K562 (cell line): ENCODE measurements around the gene FIBP. TPM values are rescaled to one million over a fixed set of nuclear protein-coding genes. Genes with fewer than 3 reads are reported as not detected.

Source experiments
- ETV5 ChIP-seq: sonication (generic); formaldehyde crosslinking; IDR thresholded peaks from 2 replicates; pipeline ENCODE4 v1.4.0; 2020; ENCODE audit warnings: low read depth, mild to moderate bottlenecking, missing genetic modification reagents
- KAT8 ChIP-seq: fragments of 450-650 bp; IDR thresholded peaks from 2 replicates; pipeline ENCODE4 v1.6.1; 2016; ENCODE audit warnings: low read depth, mild to moderate bottlenecking
- MAFF ChIP-seq: IDR thresholded peaks from 2 replicates; pipeline ENCODE4 v1.6.1; 2012; ENCODE audit warnings: low read length, improper control_type of control experiment
- NCOR1 ChIP-seq: fragments of 450-650 bp; IDR thresholded peaks from 2 replicates; pipeline ENCODE4 v1.6.1; 2016; ENCODE audit warnings: mild to moderate bottlenecking, moderate library complexity
- NR1H2 ChIP-seq: sonication (generic); formaldehyde crosslinking; IDR thresholded peaks from 2 replicates; pipeline ENCODE4 v1.4.0; 2020; ENCODE audit warnings: mild to moderate bottlenecking, missing genetic modification reagents
- TGIF2 ChIP-seq: sonication (generic); formaldehyde crosslinking; IDR thresholded peaks from 2 replicates; pipeline ENCODE4 v1.8.1; 2022; ENCODE audit warnings: mild to moderate bottlenecking, missing genetic modification reagents, moderate library complexity
- TOE1 ChIP-seq, 2 experiments: fragments of 450-650 bp in 1 of 2; sonication (generic) in 1 of 2; formaldehyde crosslinking in 1 of 2; IDR thresholded peaks; 2 replicates each; pipeline versions ENCODE4 v1.7.1 to v1.8.0; 2016 to 2022; ENCODE audit warnings: borderline replicate concordance in 2 of 2, mild to moderate bottlenecking in 2 of 2, antibody characterized with exemption in 1 of 2, inconsistent platforms in 1 of 2, low read depth in 1 of 2, missing genetic modification reagents in 1 of 2, moderate library complexity in 1 of 2
- ZNF318 ChIP-seq, 2 experiments: fragments of 450-650 bp; IDR thresholded peaks; 2 replicates each; pipeline ENCODE4 v1.6.1; 2016; ENCODE audit warnings: mild to moderate bottlenecking in 2 of 2, borderline replicate concordance in 1 of 2, low read depth in 1 of 2, moderate library complexity in 1 of 2
- ZNF609 ChIP-seq: sonication (generic); formaldehyde crosslinking; IDR thresholded peaks from 2 replicates; pipeline ENCODE4 v1.8.1; 2023; ENCODE audit warnings: missing genetic modification reagents, mild to moderate bottlenecking, borderline replicate concordance
- polyA plus RNA-seq, 8 experiments: library from polyadenylated mRNA; depleted of rRNA in 4 of 8; stranded (reverse) in 5 of 8; unstranded in 3 of 8; fragments of >200 nt; fragmentation: Nextera tagmentation in 2 of 8; fragmentation: Illumina TruSeq in 1 of 8; extraction: Ambion mirVana in 2 of 8; extraction: Trizol in 1 of 8; gene quantifications; 2 replicates each; pipeline versions ENCODE4 v1.2.1 to v1.2.3, GENCODE V29; 2011 to 2014; ENCODE audit warnings: inconsistent platforms in 1 of 8, missing spikeins in 1 of 8
- total RNA-seq, 7 experiments: library from RNA; depleted of rRNA in 6 of 7; stranded (reverse); fragments of >200 nt in 6 of 7; fragmentation: Illumina TruSeq in 2 of 7; extraction: Trizol in 2 of 7; gene quantifications; 2 replicates each; pipeline versions ENCODE4 v1.2.1 to v1.2.3, GENCODE V29; 2011 to 2021; ENCODE audit warnings: low replicate concordance in 1 of 7
- TF ChIP-seq, protein P1 (sequence below): sonication (generic); formaldehyde crosslinking; IDR thresholded peaks from 2 replicates; pipeline ENCODE4 v1.8.1; 2023; ENCODE audit warnings: mild to moderate bottlenecking, missing genetic modification reagents

FIBP gene
- total and polyA plus RNA-seq, 9 of the 15 experiments (the other 6 are each of a cell fraction or from before 2014, with no cell fraction given) = 41.2 to 79.2 (median 48.6) TPM

DNA sequence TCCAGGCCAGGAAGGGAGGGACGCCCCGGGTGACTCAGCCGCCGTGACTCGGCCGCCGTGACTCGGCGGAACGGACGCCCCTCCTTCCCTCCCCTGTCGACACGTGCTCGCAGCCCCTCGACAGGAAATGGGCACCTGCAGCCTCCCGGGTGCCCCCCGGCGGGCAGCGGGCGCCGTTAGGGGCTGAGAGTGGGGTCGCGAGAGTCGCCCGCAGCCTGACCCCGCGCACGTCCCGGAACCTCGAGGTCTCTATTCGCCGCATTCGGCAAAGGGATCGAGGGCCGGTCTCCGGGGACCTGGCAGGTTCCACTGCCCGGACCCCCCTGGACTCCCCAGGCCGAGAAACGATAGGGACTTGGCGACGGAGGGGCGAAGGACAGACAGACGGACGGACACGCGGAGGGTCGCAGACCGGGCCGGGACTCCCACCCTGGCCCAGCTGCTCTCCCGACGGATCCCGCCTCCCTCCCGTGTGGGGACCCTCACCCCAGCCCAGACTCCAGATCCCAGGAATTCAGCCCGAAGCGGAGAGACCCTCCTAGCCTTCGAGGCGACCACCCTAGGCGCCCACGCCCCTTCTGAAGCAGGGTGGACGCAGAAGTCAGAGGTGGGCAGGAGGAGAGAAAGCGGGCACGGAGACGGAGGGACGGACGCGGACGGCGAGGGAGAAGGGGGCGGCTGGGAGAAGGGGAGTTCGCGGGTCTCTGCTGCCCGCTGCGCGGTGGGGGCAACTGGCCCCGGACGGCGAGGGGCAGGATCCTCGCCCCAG lies 11.3 kb upstream of the FIBP start (continued):
- TF ChIP-seq ZNF318 (IDR thresholded peaks at IDR 0.05; ENCODE audit: borderline replicate concordance in 1 of 2, low read depth in 1 of 2) (peak in 1 of 2 experiments; percentile 57; a peak in 2 of 4 replicates), NR1H2 (CRISPR knock-in tag) (0 out of 2 replicates have a peak, but pooled peaks have one; percentile 72), TOE1 (IDR thresholded peaks at IDR 0.05; ENCODE audit: borderline replicate concordance) (peak; percentile 69; the same call in 1 of the 2 replicates), TOE1 (CRISPR knock-in tag; IDR thresholded peaks at IDR 0.05; ENCODE audit: borderline replicate concordance, low read depth) (peak; percentile 25; the same call in 1 of the 2 replicates), MAFF (peak; percentile 13; the same call in 1 of the 2 replicates), ZNF609 (CRISPR knock-in tag) (peak; percentile 70; the same call in 1 of the 2 replicates), KAT8 (no peak), NCOR1 (peak; percentile 52), TGIF2 (peak; percentile 57; the same call in 1 of the 2 replicates), ETV5 (peak; percentile 70)
- TF ChIP-seq, protein P1, sequence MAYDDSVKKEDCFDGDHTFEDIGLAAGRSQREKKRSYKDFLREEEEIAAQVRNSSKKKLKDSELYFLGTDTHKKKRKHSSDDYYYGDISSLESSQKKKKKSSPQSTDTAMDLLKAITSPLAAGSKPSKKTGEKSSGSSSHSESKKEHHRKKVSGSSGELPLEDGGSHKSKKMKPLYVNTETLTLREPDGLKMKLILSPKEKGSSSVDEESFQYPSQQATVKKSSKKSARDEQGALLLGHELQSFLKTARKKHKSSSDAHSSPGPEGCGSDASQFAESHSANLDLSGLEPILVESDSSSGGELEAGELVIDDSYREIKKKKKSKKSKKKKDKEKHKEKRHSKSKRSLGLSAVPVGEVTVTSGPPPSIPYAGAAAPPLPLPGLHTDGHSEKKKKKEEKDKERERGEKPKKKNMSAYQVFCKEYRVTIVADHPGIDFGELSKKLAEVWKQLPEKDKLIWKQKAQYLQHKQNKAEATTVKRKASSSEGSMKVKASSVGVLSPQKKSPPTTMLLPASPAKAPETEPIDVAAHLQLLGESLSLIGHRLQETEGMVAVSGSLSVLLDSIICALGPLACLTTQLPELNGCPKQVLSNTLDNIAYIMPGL (CRISPR knock-in tag) = no peak
